C1 segment of cervical spinal cord (tissue), 14 donors: Measurements from ENCODE around the gene SRC.
"Not testable (repeated sequence)": the region's sequence is repeated elsewhere in the genome, so short reads cannot be mapped to it uniquely, and the experiment has no call there.

ENCODE experiments used
- DNase-seq, 14 donors: peaks; one replicate each; lab custom pipeline; 2025; lab: John Stamatoyannopoulos, UW

SRC gene

DNA sequence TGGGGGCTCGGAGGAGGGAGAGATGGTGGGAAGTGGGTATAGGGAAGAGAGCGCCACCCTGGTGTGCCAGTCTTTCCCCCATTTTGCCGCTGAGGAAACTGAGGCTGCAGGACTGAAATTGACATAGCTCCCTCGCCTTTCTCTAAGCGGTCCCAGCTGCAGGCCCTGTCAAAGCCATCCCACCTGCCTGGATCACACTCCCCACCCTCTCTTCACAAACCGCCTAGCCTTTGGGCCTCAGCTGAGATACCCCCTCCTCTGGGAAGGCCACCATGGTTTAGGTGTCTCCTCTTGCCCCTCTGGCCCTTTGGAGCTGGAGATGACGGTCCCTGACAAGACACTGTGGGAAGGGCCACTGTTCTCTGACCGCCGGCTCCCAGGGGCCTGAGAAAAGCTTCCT lies 16.9 kb downstream of the SRC start:
- no peak for DNase-seq

DNA sequence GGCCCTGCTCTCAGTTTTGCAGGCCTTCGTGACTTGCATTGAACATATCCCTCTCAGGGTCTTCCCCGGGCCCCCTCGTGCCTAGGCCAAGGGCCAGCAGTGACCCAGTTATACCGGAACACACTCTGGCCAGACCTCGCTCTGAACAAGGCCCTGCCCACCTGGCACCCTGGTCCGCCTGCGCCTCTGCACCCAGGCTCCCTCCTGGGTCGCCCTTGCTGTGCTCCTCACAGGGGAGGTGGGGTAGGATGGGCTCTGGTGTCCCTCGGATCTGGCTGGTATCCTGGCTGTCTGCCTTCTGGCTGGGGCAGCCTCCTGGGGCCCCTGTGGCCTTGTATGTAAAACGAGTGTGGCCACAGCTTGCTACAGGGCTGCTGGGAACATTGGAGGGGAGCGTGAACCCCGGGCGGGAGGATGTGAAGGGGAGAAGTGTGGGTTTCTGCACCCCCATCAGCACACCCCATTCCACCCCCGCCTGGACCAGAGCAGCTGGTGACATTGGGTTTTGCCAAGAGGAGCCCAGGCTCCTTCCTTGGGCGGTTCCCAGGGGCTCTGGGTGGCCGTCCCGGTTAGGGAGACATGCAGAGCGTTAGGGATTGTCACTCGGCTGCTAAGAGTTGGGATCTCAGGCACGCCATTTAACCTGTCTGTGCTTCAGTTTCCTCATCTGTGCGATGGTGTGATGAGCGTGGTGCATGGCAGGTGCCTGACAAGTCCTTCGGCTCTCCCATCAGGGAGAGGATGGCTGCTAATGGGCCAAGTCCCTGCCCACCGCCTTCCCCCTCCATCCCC lies 17.5 kb downstream of the SRC start:
- no peak for DNase-seq

DNA sequence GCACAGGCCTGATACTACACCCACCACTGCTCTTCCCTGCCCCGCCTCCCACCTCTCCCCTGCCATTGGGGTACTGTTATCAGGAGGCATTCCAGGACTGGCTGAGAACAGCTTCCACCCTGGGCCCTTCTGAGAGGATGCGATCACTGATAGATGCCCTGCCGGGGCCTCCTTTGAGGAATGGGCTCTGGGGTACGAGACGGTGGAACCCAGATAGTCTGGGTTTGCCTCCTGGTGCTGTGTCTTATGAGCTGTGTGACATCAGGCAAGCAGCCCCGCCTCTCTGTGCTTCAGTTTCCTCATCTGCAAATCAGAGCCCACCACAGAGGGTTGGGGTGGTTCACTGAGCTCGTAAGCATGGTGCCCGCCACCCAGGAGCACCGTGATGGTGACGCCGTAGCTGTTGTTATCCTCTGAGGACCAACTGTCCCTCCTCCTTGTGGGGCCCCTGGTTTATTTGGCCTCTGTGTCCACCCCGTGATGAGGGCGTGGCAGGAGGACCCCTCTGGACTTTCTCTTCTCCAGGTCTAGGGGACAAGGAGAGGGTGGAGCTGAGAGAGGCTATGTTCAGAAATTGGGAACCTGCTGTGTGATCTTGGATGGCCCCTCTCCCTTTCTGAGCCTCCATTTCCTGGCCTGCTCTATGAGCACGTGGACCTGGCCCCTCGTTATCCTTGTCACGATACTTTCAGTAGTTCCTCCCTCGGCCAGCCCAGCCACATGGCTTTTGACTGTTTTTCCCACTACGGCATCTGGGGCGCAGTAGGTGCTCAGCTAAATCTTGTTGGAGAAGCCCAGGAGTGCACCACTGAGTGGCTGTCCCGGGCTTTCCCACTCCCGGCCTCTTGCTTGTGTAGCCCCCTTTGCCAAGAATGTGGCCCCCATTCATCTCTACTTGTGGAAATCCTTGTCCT lies 18.3 kb downstream of the SRC start:
- DNase-seq, result no peak

DNA sequence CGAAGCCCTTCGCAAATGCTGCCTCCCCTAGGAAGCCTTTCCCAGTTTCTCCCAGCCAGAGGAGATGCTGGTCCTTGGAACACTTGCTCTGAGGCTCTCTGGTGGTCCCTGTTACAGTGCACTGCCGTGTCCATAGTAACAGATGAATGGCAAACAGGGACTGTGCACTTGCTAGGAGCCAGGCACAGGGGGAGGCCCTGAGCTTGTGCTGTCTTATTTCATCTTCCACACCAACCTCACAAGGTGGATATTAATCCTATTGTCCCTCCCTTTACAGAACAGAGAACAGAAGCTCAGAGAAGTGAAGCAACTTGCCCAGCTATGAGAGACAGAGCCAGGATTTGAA lies 19.0 kb downstream of the SRC start:
- DNase-seq, result no peak

DNA sequence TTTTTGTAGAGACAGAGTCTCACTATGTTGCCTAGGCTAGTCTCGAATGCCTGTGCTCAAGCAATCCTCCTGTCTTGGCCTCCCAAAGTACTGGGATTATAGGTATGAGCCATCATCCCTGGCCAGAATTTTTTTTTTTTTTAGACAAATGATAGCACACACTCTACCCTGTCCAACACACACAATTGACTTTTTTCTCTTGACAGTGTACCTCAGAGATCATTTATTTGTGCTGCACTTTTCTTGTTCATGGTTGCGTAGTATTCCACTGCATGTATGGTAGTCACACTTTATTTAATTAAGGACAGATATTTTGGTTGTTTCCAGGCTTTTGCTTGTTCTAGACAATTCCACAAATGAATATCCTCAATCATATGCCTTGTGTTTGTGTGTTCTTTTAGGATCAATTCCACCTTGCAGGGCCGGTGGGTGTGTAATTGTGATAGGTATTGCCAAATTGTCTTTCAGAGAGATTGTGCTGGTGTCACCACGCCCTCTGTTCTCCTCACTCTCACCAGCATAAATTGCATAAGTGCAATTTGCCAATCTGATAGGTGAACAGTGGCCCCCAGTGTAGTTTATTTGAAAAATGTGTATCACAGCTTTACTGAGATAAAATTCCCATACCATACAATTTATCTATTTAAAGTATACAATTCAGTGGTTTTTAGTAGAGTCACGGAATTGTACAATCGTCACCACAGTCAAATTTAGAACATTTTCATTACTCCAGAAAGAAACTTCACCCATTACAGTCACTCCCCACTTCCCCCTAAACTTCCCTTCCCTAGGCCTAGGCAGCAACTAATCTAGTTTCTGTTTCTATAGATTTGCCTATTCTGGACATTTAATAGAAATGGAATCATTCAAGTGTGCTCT lies 20.1 kb downstream of the SRC start:
- no peak for DNase-seq

DNA sequence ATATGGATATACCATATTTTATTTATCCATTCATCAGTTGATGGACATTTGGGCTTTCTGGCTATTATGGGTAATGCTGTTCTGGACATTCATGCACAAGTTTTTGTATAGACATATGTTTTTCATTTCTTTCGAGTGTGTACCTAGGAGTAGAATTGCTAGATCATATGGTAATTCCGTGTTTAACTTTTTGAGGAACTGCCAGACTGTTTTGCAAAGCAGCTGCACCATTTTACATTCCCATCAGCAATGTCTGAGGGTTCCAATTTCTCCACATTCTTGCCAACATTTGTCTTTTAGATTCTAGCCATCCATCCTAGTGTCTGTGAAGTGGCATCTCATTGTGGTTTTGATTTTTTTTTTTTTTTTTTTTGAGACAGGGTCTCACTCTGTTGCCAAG lies 20.8 kb downstream of the SRC start:
- no peak for DNase-seq

DNA sequence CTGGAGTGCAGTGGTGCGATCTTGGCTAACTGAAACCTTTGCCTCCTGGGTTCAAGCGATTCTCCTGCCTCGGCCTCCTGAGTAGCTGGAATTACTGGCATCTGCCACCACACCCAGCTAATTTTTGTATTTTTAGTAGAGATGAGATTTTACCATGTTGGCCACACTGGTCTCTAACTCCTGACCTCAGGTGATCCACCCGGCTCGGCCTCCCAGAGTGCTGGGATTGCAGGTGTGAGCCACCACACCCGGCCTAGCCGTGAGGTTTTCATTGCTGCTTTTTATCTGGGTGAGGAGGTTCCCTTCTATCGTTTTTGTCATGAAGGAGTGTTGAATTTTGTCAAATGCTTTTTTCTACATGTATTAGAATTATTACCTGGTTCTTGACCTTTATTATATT lies 23.9 kb downstream of the SRC start:
- no peak for DNase-seq

DNA sequence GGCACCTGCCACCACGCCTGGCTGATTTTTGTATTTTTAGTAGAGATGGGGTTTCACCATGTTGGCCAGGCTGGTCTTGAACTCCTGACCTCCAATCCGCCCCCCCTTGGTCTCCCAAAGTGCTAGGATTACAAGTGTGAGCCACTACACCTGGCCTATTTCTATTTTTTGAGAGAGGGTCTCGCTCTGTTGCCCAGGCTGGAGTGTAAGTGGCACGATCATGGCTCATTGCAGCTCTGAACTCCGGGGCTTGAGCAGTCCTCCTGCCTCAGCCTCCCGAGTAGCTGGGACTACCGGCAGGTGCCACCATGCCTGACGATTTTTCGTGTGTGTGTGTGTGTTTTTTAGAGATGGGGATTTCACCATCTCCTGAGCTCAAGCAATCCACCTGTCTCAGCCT lies 25.9 kb downstream of the SRC start:
- DNase-seq, result not testable (repeated sequence)

DNA sequence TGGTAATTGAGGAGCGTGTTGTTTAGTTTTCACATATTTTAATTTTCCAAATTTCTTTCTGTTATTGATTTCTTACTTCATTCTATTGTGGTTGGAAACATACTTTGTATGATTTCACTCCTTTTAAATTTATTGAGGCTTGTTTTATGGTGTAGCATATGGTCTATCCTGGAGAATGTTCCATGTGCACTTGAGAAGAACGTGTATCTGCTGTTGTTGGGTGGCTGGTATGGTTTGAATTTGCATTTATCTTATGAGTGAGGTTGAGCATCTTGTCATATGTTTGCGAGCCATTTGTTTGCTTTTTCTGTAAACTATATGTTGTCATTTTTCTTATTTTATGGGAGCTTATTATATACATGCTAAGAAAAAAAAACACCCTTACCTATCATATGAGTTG lies 26.5 kb downstream of the SRC start:
- DNase-seq, result no peak

DNA sequence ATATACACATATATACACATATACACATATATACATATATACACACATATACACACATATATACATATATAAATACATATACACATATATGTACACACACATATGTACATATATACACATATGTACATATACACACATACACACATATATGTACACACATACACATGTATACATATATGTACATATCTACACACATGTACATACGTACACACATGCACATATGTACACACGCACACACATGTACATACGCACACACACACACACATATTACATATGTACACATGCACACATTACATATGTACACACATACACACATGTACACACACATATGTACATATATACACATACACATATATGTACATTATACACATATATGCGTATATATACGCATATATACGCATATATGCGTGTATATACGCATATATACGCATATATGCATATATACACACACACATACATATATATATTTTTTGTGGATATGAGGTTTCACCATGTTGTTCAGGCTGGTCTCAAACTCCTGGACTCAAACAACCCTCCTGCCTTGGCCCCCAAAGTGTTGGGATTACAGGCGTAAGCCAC lies 27.2 kb downstream of the SRC start:
- no peak for DNase-seq

DNA sequence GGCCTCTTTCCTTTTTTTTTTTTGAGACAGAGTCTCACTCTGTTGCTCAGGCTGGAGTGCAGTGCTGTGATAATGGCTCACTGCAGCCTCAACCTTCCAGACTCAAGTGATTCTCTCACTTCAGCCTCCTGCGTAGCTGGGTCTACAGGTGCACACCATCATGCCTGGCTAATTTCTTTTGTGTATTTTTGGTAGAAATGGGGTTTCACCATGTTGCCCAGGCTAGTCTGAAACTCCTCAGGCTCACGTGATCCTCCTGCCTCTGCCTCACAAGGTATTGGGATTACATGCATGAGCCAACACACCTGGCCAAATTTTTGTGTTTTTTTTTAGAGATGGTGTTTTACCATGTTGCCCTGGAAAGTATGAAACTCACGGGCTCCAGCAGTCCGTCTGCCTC lies 29.3 kb downstream of the SRC start:
- no peak for DNase-seq

DNA sequence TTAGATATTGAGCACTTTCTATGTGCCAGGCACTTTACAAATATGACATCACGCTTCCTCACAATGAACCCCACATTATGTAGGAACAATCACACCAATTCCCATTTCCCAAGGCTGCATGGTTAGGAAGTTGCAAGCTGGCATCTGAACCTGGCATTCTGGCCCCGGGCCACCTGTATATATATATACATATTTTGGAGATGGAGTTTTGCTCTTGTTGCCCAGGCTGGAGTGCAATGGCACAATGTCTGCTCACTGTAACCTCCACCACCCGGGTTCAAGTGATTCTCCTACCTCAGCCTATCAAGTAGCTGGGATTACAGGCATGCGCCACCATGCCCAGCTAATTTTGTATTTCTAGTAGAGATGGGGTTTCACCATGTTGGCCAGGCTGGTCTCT lies 30.4 kb downstream of the SRC start:
- DNase-seq, result no peak

DNA sequence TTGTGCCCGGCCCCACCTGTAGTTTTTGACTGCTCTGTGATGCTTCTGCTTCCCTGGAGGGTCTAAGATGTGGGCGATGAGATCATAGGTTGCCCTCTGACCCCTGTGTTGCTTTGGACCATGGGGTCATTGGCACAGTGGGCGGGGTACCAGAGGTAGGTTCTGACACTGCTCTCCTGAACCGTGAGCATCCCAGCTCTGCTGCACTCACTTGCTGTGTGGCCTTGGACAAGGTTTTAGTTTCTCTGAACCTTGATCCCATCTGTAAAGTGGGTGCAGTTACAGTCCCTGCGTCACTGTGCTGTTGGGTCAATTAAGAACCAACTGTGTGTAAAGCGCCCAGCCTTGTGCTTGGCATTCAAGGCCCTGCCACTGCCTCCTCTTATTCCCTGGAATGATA lies 30.9 kb downstream of the SRC start:
- no peak for DNase-seq

DNA sequence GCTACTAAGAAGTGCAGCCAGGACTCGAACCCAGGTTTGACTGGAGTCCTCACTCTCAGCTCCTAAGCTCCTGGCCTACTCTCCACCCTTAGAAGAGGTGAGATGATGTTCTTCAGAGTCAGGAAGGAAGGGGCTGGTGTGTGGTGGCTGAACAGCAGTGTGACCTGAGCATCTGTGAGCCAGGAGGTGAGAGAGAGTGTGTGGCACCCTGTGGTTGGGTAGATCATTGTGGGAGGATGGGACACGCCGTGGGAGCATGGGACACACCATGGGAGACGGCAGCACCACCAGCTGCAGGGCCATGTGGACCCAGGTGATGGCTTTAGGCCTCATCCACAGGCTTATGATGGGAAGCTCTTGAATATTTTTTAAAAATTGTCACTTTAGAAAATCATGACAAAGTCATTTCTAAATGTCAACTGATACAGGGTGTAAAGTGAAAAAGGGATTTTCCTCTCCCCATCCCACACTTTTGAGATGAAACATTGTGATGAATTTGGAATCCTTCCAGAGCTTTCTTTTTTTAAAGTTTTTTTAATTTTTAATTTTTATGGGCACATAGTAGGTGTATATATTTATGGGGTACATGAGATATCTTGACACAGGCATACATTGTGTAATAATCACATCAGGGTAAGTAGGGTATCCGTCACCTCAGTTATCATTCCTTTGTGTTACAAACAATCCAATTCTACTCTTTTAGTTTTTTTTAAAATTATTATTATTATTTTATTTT lies 31.6 kb downstream of the SRC start:
- DNase-seq, result no peak

DNA sequence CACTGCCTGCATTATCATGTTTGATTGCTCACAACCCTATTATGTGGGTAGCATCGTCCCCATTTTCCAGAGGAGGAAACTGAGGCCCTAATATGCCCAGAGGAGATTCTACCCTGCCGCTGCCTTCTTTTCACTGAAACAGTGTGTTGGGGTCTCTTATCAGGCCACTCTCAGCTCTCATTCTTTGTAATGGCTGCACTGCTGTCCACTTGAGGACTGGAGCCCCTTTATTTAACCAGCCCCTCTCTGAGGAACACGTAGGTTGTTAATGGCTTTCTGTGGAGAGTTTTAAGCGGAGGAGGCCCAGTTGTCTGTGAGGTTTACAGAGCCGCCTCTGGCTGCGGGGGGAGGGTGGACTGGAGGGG lies 32.5 kb downstream of the SRC start:
- no peak for DNase-seq

DNA sequence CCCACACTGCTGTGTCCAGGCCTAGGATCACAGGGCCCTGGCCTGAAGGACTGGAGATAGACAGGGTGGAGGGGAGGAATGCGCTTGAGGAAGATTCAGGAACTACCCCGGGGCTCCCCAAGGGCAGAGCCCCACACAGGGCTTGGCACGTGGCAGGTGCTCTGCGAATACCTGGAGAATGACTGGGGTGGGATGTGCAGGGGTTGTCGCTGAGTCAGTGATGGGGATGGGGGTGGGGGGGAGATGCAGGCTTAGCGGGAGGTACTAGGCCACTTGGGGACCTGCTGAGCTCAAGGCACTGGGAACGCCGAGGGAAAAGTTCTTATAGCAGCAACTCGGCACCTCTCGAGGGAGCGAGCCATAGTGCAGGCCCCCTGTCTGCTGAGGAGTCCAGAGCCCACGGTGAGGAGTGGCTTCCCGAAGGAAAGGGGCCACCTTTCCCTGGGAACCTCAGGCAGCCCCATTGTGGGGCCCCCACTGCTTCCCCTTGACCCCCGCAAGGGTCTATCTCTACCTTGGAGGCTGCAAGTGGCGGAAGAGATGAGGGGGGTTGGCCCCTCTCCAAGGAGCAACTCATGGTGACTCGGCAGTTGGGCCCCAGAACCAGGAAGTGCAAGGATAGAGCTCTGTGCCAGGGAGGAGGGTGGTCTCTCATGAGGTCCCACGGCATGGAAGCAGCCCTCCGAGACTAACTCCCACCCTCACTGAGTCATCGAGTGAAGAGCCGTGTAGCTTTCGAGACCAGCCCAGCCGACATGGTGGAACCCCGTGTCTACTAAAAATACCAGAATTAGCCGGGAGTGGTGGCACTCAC lies 33.1 kb downstream of the SRC start:
- DNase-seq, result no peak

DNA sequence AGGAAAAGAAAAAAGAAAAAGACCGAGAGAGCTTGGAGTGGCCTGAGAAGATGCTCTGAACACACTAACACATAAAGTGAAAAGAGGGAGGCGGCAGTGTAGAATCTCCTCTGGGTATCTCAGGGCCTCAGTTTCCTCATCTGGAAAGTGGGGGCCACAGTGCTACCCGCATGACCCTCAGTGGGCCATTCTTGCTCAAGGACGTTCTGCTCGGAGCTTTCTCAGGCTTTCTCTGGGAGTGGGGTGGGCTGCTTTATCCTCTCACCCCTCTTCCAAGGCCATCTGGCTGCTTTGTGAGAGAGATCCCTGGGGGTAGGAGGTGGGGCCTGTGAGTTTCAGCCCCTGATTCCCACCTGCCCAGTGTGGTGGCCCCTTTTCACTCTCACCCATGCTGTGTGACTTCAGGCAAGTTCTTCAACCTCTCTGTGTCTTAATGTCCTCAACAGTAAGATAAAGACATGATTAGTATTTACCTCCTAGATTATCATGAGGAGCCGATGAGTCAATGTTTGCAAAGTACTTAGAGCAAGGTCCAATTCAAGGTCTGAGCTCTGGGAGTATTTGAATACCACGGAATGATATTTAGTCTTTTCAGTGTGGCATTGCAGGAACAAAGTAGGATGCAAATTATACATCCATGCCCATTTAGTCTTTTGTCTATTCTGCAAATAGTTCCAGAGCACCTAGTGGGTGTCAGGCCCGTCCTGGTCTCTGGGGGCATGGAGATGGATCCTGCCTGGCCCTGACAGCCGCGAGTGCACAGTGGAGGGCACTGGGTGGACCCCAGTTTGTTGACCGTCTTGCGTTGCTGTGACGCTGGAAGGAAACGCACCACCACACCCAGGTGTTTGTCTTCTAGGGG lies 34.3 kb downstream of the SRC start:
- no peak for DNase-seq

DNA sequence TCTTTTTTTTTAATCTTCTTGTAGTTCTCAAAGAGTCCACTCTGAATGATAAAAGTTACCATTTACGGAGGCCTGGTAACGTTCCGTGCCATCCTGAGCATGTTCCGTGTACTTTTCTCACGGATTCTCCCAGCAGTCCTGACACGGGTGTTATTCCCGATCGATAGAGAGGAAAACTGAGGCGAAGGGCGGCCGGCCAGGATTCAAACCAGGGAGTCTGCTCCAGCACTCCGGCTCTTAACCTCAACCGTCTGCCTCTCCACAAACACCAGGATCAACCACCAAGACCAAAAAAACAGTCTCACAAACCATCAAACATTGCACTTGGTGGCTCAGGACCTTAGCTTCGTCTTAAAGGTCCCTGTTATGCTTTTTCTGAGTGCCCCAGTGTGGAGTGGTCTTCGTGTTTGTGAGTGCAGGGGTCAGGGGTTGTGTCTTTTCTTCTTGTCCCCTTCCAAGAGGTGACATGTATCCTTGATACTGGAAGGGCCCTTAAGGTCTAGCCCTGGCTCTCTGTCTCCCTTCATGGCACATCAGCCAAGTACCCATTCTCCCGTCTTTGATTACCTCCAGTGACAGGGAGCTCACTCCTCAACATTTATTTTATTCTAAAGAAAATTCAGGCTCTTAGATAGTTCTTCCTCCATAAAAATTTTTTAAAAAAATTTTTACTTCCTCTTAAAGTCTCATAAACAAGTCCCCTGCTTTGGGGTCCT lies 35.1 kb downstream of the SRC start:
- DNase-seq, result no peak
